Smooth muscle cell (in vitro differentiated cells): ENCODE measurements around the gene TOM1. TPM values are rescaled to one million over a fixed set of nuclear protein-coding genes. Genes with fewer than 3 reads are reported as not detected.
A peak's percentile ranks its signal among the peaks of the same experiment; 100 is the strongest.

Experiments used
- DNase-seq: peaks from one replicate; lab custom pipeline; 2025; ENCODE audit not compliant: unreplicated experiment; lab: John Stamatoyannopoulos, UW
- H2AFZ ChIP-seq: fragments of 200-600 bp; sonication (generic); 2 replicates; pipeline ENCODE4 v1.6.0; 2016; ENCODE audit warnings: antibody characterized with exemption, low read depth, mild to moderate bottlenecking
- H3F3A ChIP-seq: fragments of 200-600 bp; sonication (generic); 2 replicates; pipeline ENCODE4 v1.6.0; 2017; ENCODE audit warnings: antibody characterized with exemption, low read depth
- H3K27ac ChIP-seq: fragments of 200-600 bp; sonication (generic); 2 replicates; pipeline ENCODE4 v1.5.1; 2016; ENCODE audit warnings: low read depth, mild to moderate bottlenecking
- H3K27me3 ChIP-seq: fragments of 200-600 bp; sonication (generic); 2 replicates; pipeline ENCODE4 v1.6.1; 2016; ENCODE audit warnings: low read depth, mild to moderate bottlenecking
- H3K36me3 ChIP-seq: fragments of 200-600 bp; sonication (generic); 2 replicates; pipeline ENCODE4 v1.5.1; 2016; ENCODE audit warnings: low read depth
- H3K4me1 ChIP-seq: fragments of 200-600 bp; sonication (generic); 2 replicates; pipeline ENCODE4 v1.5.1; 2016; ENCODE audit warnings: low read depth
- H3K4me2 ChIP-seq: fragments of 200-600 bp; sonication (generic); 2 replicates; pipeline ENCODE4 v1.6.0; 2016; ENCODE audit warnings: mild to moderate bottlenecking
- H3K4me3 ChIP-seq: fragments of 200-600 bp; sonication (generic); 2 replicates; pipeline ENCODE4 v1.5.1; 2016; ENCODE audit warnings: mild to moderate bottlenecking
- H3K79me2 ChIP-seq: fragments of 200-600 bp; sonication (generic); 2 replicates; pipeline ENCODE4 v1.6.0; 2016; ENCODE audit warnings: low read depth, mild to moderate bottlenecking
- H3K9ac ChIP-seq: fragments of 200-600 bp; sonication (generic); 2 replicates; pipeline ENCODE4 v1.6.0; 2016; ENCODE audit warnings: low read depth
- H3K9me3 ChIP-seq: fragments of 200-600 bp; sonication (generic); replicated peaks from 2 replicates; pipeline ENCODE4 v1.5.1; 2016; ENCODE audit warnings: low read depth
- H4K20me1 ChIP-seq: fragments of 200-600 bp; sonication (generic); 2 replicates; pipeline ENCODE4 v1.6.0; 2016; ENCODE audit warnings: low read depth
- CTCF ChIP-seq: fragments of 200-600 bp; sonication (generic); IDR thresholded peaks from 2 replicates; pipeline ENCODE4 v1.5.1; 2017; ENCODE audit warnings: borderline replicate concordance, mild to moderate bottlenecking, antibody characterized with exemption; ENCODE audit not compliant: insufficient read depth, poor library complexity, severe bottlenecking
- WGBS: methylation state at CpG from one replicate; pipeline ENCODE4 v1.1.7; 2016; ENCODE audit warnings: low lambda C conversion rate; 5-methylcytosine and 5-hydroxymethylcytosine counted together
- polyA plus RNA-seq: library from polyadenylated mRNA; unstranded; fragments of >200 nt; fragmentation: Nextera tagmentation; extraction: Ambion mirVana; gene quantifications from 2 replicates; pipeline ENCODE4 v1.2.1, GENCODE V29; 2016
- total RNA-seq: library from RNA; depleted of rRNA; stranded (reverse); fragments of >200 nt; gene quantifications from 2 replicates; pipeline ENCODE4 v1.2.3, GENCODE V29; 2014

TOM1 gene
- total and polyA plus RNA-seq, 2 experiments from 2014 or later = 86.1 to 127 TPM

GRCh38 chr22:35349704-35350538 lies 50.2 kb downstream of the TOM1 start:
- Histone ChIP-seq H3K27ac (peak overlapping the region; percentile 5), H4K20me1 (no peaks in the 10 kb centered on the region), H3K4me3 (peak overlapping the region; percentile 59), H3F3A (no peaks in the 10 kb centered on the region), H3K9ac (no peak overlapping the region), H3K36me3 (no peaks in the 10 kb centered on the region), H3K4me2 (peak overlapping the region; percentile 95), H3K4me1 (no peaks in the 10 kb centered on the region), H3K79me2 (no peaks in the 10 kb centered on the region), H3K27me3 (no peaks in the 10 kb centered on the region), H3K9me3 (no peaks in the 10 kb centered on the region), H2AFZ (no peak overlapping the region)
- 56% methylated on average over 10 of the region's 17 CpGs for WGBS
- no peak for DNase-seq
- no peak for TF ChIP-seq CTCF

DNA sequence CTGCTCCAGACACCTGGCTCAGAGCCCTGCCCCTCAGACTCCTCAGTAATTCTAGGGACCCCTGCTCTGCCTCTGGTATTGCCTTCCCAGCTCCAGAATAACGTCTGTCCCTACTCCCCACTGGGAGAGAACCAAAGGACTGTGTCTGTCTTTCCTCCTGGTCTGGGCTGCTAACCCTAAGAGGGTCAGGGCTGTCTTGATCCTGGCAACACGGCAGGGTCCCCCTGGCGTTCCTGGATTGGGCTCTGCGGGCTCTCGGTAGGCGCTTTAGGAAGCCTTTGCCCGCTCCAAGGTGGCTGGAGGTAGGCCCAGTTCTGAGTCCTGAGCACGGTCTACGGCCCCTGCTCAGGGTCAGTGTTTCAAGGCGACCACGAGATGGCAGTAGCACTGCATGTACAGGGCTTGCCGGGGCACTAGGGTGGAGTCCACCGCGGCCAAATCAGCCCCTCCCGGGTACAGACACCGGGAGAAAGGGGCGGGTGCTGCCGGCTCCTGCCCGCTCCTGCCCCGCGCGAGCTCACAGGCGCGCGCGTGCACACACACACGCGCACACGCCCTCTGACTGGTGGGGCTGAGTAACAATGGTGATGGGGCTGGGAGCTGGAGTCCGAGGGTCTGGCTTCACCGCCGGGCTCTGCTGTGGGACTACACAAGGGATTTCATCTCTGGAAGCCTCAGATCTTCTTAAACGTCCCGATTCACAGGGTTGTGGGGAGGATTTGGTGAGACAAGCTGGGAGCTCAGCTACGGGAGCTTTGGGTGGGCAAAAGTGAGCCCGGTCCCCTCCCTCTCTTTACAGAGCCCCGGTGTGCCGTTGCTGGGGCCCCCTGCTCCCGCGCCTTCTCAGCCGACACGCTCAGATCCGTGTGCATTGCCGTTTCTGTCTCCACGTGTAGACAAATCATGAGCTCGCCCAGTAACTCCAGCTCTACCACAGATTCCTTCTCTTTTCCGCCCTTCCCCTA lies 51.1 kb downstream of the TOM1 start:
- Histone ChIP-seq H2AFZ (no peak overlapping the region), H3K4me2 (peak overlapping the region; percentile 95), H3K4me3 (peak overlapping the region; percentile 59), H3K79me2 (no peaks in the 10 kb centered on the region), H3K4me1 (no peaks in the 10 kb centered on the region), H4K20me1 (no peaks in the 10 kb centered on the region), H3K36me3 (no peaks in the 10 kb centered on the region), H3K27ac (peak overlapping the region; percentile 5), H3K9ac (peak overlapping the region; percentile 41), H3K9me3 (no peaks in the 10 kb centered on the region), H3K27me3 (no peaks in the 10 kb centered on the region), H3F3A (no peaks in the 10 kb centered on the region)
- DNase-seq = peak; percentile 73
- TF ChIP-seq CTCF = peak; percentile 89
- 7% methylated on average over 41 of the region's 47 CpGs for WGBS

GRCh38 chr22:35352214-35353111 lies 52.8 kb downstream of the TOM1 start:
- H3K4me2 ChIP-seq = no peak overlapping the region
- H2AFZ ChIP-seq = no peak overlapping the region
- DNase-seq = no peak

More at GRCh38 chr22:35352214-35353111, 52.8 kb downstream of the TOM1 start:
- Histone ChIP-seq H3K79me2 (no peaks in the 10 kb centered on the region), H3K27me3 (no peaks in the 10 kb centered on the region), H3K9ac (no peak overlapping the region), H3K4me1 (no peaks in the 10 kb centered on the region), H3K9me3 (no peaks in the 10 kb centered on the region), H4K20me1 (no peaks in the 10 kb centered on the region), H3K4me3 (no peak overlapping the region), H3K36me3 (no peaks in the 10 kb centered on the region), H3F3A (no peaks in the 10 kb centered on the region), H3K27ac (no peak overlapping the region)
- whole genome bisulfite sequencing = 81% methylated on average over 19 of the region's 19 CpGs
- TF ChIP-seq CTCF = peak; percentile 18
